ENCODE results near the gene RNF180.

- no peak for TF ChIP-seq CTCF (conservative IDR thresholded peaks at IDR 0.05; ENCODE audit: low read depth, low read length)
- TF ChIP-seq EZH2phosphoT487 (IDR thresholded peaks at IDR 0.05; ENCODE audit: borderline replicate concordance, low read length): no peak
These were observed 15.7 kb upstream of the RNF180 start for GRCh38 chr5:64149857-64150521.

Measured in PC-3 (cell line).